LNCaP clone FGC (cell line): ENCODE measurements around the gene NBL1.
"Not testable (repeated sequence)": the region's sequence is repeated elsewhere in the genome, so short reads cannot be mapped to it uniquely, and the experiment has no call there.

Experiments
- DNase-seq: peaks from one replicate; pipeline ENCODE4 v3.0.0-alpha.2; 2011; ENCODE audit warnings: low read depth
- H3K4me3 ChIP-seq: 2 replicates; pipeline ENCODE4 v1.5.1; 2011; ENCODE audit warnings: mild to moderate bottlenecking, low read depth, low read length, control low read depth
- TF ChIP-seq, protein P1 (sequence below): IDR thresholded peaks from 2 replicates; pipeline ENCODE4 v1.5.1; 2012; ENCODE audit warnings: mild to moderate bottlenecking; ENCODE audit not compliant: control insufficient read depth, insufficient read depth; ENCODE audit errors: extremely low read depth

The NBL1 gene

DNA sequence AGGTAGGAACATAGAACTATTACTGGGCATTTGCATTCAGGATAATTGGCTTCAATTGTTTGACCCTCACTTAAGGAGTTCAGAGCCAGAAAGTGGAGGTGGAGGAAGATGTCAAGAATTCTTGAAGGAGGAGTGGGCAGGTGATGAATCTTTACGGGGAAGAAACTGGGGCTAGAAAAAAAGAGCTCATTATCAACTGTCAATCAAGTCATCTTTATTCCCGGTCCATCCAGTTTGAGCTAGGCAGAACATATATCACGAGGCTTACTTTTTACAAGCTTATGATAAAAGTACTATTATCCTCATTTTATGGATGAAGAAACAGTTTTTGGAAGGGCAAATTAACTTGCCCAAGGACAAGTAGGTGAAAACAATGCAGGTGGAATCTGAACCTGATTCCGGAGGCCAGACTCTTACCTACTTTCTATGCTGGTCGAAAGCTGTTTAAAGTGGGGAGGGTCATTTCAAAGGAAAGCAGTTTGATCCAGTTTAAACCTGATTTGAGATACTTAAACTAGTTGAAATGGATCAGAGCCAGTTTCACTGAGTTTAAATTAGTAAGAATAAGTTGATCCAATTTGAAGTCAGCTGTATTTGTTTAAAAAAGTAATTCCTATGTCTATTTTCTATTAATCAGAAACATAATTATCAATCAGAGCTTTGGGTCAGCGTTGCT lies 13.3 kb upstream of the NBL1 start:
- DNase-seq, result no peak
- TF ChIP-seq, protein P1, sequence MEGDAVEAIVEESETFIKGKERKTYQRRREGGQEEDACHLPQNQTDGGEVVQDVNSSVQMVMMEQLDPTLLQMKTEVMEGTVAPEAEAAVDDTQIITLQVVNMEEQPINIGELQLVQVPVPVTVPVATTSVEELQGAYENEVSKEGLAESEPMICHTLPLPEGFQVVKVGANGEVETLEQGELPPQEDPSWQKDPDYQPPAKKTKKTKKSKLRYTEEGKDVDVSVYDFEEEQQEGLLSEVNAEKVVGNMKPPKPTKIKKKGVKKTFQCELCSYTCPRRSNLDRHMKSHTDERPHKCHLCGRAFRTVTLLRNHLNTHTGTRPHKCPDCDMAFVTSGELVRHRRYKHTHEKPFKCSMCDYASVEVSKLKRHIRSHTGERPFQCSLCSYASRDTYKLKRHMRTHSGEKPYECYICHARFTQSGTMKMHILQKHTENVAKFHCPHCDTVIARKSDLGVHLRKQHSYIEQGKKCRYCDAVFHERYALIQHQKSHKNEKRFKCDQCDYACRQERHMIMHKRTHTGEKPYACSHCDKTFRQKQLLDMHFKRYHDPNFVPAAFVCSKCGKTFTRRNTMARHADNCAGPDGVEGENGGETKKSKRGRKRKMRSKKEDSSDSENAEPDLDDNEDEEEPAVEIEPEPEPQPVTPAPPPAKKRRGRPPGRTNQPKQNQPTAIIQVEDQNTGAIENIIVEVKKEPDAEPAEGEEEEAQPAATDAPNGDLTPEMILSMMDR, result no peak
- H3K4me3 ChIP-seq, result no peak overlapping the region

DNA sequence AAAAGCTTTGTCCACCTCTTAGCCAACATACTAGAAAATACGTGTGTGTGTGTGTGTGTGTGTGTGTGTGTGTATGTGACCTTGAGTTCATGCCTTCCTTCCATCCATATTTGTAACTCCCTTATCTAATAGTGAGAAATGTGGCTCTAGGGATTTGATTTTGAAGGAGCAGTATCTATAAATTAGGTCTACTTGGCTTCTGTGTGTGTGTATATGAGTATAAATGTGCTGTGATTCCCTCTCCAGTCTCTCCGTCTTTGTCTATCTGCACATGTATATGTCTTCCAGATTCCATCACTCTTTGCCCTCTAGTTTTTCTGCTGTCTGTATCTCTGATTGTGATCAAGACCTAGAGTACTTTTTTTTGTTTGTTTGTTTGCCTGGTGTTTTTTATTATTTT lies 11.9 kb upstream of the NBL1 start:
- no peak overlapping the region for H3K4me3 ChIP-seq
- no peak for DNase-seq
- TF ChIP-seq, protein P1, result no peak

DNA sequence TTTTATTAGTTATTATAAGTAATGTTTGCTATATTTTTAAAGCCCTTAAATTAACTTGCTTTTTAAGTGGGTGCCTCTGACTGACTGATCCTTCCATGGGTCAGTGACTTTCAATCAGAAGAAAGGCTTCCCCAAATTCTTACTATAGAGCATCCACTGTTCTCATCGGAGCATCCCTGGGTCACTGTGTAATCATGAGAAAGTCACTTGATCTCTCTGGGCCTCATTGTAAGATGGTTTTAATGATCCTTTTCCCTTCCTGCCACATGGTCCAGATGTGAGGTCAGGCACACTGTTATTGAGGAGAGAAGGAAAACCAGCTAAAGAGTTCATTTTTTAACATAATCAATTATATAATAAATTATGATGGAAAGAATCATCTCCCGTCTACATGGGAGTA lies 11.0 kb upstream of the NBL1 start:
- TF ChIP-seq, protein P1, result no peak
- DNase-seq, result no peak
- H3K4me3 ChIP-seq, result no peak overlapping the region

DNA sequence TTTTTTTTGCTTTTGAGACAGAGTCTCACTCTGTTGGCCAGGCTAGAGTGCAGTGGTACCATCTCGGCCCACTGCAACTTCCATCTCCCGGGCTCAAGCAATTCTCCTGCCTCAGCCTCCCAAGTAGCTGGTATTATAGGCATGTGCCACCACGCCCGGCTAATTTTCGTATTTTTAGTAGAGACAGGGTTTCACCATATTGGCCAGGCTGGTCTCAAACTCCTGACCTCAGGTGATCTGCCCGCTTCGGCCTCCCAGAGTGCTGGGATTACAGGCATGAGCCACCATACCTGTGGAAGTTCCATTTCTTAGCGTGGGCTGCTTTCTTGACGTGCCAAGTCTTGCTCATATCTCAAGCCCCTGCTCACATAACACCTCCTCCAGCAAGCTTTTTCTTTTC lies 9.0 kb upstream of the NBL1 start:
- DNase-seq, H3K4me3 ChIP-seq: not testable (repeated sequence)

DNA sequence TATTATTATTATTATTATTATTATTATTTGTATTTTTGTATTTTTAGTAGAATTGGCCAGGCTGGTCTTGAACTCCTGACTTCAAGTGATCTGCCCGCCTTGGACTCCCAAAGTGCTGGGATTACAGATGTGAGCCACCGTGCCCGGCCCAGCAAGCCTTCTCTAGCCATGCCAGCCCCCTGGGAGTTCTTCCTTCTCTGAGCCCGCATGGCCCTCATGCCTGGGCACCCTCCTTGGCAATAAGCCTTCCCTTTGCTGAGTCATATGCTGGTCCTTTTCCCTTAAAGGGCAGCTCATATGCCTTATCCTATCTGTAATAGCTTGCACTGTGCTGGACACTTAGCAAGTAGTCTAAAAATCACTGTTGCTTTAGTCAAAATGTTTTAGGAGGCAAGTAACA lies 8.5 kb upstream of the NBL1 start:
- no peak for DNase-seq
- TF ChIP-seq, protein P1, result no peak
- no peak overlapping the region for H3K4me3 ChIP-seq

DNA sequence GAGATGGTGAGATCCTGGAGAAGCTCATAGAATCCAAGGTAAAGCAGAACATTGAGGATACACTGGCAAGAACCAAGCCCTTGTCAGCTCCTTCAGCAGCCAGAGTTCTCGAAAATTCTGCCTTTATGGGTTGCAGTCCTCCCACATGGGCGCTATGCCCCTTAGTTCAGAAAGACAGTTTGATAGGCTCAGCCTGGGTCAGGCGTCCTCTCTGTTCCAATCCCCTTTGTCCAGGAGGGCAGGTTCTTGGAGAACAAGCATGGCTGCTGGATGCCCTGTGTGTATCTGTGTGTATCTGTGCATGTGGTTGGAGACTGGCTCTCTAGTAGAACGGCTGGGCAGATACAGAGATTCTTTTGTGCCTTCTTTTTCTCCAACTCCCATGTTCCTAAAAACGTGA lies 8.0 kb upstream of the NBL1 start:
- DNase-seq, result no peak
- TF ChIP-seq, protein P1, result no peak
- no peak overlapping the region for H3K4me3 ChIP-seq

DNA sequence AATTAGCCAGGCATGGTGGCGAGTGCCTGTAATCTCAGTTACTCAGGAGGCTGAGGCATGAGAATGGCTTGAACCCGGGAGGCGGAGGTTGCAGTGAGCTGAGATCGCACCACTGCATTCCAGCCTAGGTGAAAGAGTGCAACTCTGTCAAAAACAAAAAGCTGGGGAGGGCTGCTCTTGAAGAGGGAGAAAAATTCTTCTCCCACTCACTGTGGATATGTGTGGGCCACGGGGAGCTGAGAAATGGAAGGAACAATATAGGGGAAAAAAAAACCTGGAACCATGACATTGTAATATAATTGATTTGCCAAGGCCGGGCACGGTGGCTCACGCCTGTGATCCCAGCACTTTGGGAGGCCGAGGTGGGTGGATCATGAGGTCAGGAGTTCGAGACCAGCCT lies 7.4 kb upstream of the NBL1 start:
- not testable (repeated sequence) for DNase-seq, H3K4me3 ChIP-seq

DNA sequence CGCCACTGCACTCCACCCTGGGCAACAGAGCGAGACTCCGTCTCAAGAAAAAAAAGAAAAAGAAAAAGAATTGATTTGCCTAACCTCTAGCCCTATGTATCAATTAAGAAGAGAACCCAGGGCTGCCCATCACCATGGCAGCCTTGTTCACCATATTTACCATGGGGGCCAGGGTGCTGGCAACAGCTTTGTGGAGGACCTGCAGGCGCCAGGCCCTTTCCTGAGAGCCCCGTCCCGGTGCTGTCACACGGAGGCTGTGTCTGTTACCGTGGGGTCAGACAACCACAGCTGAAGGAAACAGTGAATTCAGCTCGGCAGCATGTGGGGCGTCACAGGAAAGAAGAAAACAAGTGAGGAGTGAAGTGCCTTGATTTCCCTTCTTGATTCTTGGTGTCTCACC lies 6.5 kb upstream of the NBL1 start:
- TF ChIP-seq, protein P1, result no peak
- H3K4me3 ChIP-seq, result no peak overlapping the region
- DNase-seq, result no peak

DNA sequence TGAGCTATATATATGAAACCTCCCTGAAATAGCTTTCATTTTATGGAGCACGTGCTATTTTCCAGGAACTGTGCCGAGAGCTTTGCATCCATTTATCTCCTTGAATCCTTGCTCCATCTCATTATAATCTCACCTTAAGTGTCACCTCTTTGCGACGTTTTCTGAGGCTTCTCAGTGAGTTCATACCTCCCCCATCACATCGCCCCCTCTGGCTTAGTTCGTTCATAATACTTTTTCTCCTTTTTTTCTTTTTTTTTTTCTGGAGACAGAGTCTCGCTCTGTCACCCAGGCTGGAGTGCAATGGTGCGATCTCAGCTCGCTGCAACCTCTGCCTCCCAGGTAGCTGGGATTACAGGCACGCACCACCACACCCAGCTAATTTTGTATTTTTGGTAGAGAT lies 4.9 kb upstream of the NBL1 start:
- not testable (repeated sequence) for DNase-seq, H3K4me3 ChIP-seq
